Liver (tissue), 9 donors: ENCODE results near the gene OTOL1. TPM values are rescaled to one million over a fixed set of nuclear protein-coding genes. Genes with fewer than 3 reads are reported as not detected.

Experiments used
- DNase-seq: peaks from one replicate; pipeline ENCODE4 v3.0.0-alpha.2; 2017; ENCODE audit warnings: low spot score
- H3K27ac ChIP-seq, 2 donors: one replicate each; pipeline ENCODE4 v1.7.0; 2013; ENCODE audit warnings: inconsistent platforms in 2 of 2, low read length in 2 of 2, control low read depth in 1 of 2, low read depth in 1 of 2, mild to moderate bottlenecking in 1 of 2
- H3K27me3 ChIP-seq, 4 donors: one replicate each; pipeline versions ENCODE4 v1.6.1 to v1.7.0; 2013; ENCODE audit warnings: low read length in 3 of 4, inconsistent platforms in 1 of 4, mild to moderate bottlenecking in 1 of 4, moderate library complexity in 1 of 4; ENCODE audit not compliant: control insufficient read depth in 4 of 4, insufficient read depth in 4 of 4
- H3K36me3 ChIP-seq, 4 donors: one replicate each; pipeline versions ENCODE4 v1.6.1 to v1.7.0; 2013; ENCODE audit warnings: low read length in 3 of 4, mild to moderate bottlenecking in 3 of 4, low read depth in 1 of 4, moderate library complexity in 1 of 4; ENCODE audit not compliant: control insufficient read depth in 4 of 4, insufficient read depth in 3 of 4
- H3K4me1 ChIP-seq, 4 donors: one replicate each; pipeline versions ENCODE4 v1.6.1 to v1.7.0; 2013; ENCODE audit warnings: low read length in 3 of 4, mild to moderate bottlenecking in 3 of 4, moderate library complexity in 1 of 4; ENCODE audit not compliant: control insufficient read depth in 4 of 4, insufficient read depth in 4 of 4
- H3K4me3 ChIP-seq, 3 donors: one replicate each; pipeline versions ENCODE4 v1.6.1 to v1.7.0; 2013; ENCODE audit warnings: low read length in 3 of 3, control low read depth in 1 of 3, low read depth in 1 of 3, mild to moderate bottlenecking in 1 of 3
- H3K9ac ChIP-seq, 2 donors: one replicate each; pipeline ENCODE4 v1.7.0; 2013; ENCODE audit warnings: low read length in 2 of 2, mild to moderate bottlenecking in 2 of 2, moderate library complexity in 2 of 2, control low read depth in 1 of 2, low read depth in 1 of 2
- H3K9me3 ChIP-seq, 4 donors: one replicate each; pipeline versions ENCODE4 v1.6.1 to v1.7.0; 2013; ENCODE audit warnings: low read length in 3 of 4; ENCODE audit not compliant: control insufficient read depth in 4 of 4
- ATF3 ChIP-seq: IDR thresholded peaks from 2 replicates; pipeline ENCODE4 v1.6.1; 2016; ENCODE audit warnings: antibody characterized with exemption
- CTCF ChIP-seq: fragments of 150-350 bp; IDR thresholded peaks from 2 replicates; pipeline ENCODE4 v1.5.1; 2017; ENCODE audit warnings: improper control_type of control experiment, low read depth, low read length; ENCODE audit not compliant: missing input control
- EGR1 ChIP-seq, 2 donors: IDR thresholded peaks; 2 replicates each; pipeline ENCODE4 v1.6.1; 2016 to 2018; ENCODE audit warnings: antibody characterized with exemption in 2 of 2, low read depth in 2 of 2
- FOXA1 ChIP-seq: IDR thresholded peaks from 2 replicates; pipeline ENCODE4 v1.6.1; 2016; ENCODE audit warnings: antibody characterized with exemption
- FOXA2 ChIP-seq: IDR thresholded peaks from 2 replicates; pipeline ENCODE4 v1.6.1; 2016; ENCODE audit warnings: antibody characterized with exemption
- GABPA ChIP-seq, 2 donors: IDR thresholded peaks in 1 of 2; conservative IDR thresholded peaks in 1 of 2; 2 replicates each; pipeline ENCODE4 v1.6.1; 2016; ENCODE audit warnings: antibody characterized with exemption in 2 of 2, mild to moderate bottlenecking in 1 of 2, moderate library complexity in 1 of 2
- HNF4A ChIP-seq, 2 donors: conservative IDR thresholded peaks; 2 replicates each; pipeline ENCODE4 v1.6.1; 2016; ENCODE audit warnings: antibody characterized with exemption in 2 of 2, mild to moderate bottlenecking in 2 of 2
- HNF4G ChIP-seq: IDR thresholded peaks from 2 replicates; pipeline ENCODE4 v1.6.1; 2016; ENCODE audit warnings: antibody characterized with exemption
- JUND ChIP-seq, 2 donors: IDR thresholded peaks; 2 replicates each; pipeline ENCODE4 v1.6.1; 2016; ENCODE audit warnings: antibody characterized with exemption in 2 of 2
- MAX ChIP-seq: IDR thresholded peaks from 2 replicates; pipeline ENCODE4 v1.6.1; 2016; ENCODE audit warnings: antibody characterized with exemption
- NR2F2 ChIP-seq: IDR thresholded peaks from 2 replicates; pipeline ENCODE4 v1.6.1; 2016; ENCODE audit warnings: antibody characterized with exemption
- RAD21 ChIP-seq, 2 donors: IDR thresholded peaks; 2 replicates each; pipeline ENCODE4 v1.6.1; 2016; ENCODE audit warnings: antibody characterized with exemption in 2 of 2, mild to moderate bottlenecking in 2 of 2
- REST ChIP-seq: IDR thresholded peaks from 2 replicates; pipeline ENCODE4 v1.6.1; 2016; ENCODE audit warnings: antibody characterized with exemption, mild to moderate bottlenecking
- RXRA ChIP-seq, 2 donors: IDR thresholded peaks; 2 replicates each; pipeline ENCODE4 v1.6.1; 2017 to 2018; ENCODE audit warnings: antibody characterized with exemption in 2 of 2, mild to moderate bottlenecking in 1 of 2
- SP1 ChIP-seq: IDR thresholded peaks from 2 replicates; pipeline ENCODE4 v1.6.1; 2018; ENCODE audit warnings: antibody characterized with exemption, mild to moderate bottlenecking
- TAF1 ChIP-seq: conservative IDR thresholded peaks from 2 replicates; pipeline ENCODE4 v1.6.1; 2016; ENCODE audit warnings: antibody characterized with exemption, mild to moderate bottlenecking
- ZBTB33 ChIP-seq: IDR thresholded peaks from 2 replicates; pipeline ENCODE4 v1.6.1; 2016; ENCODE audit warnings: antibody characterized with exemption
- WGBS: extraction: QIAGEN DNeasy Blood & Tissue Kit; methylation state at CpG from one replicate; pipeline ENCODE4 v1.1.7; 2013; 5-methylcytosine and 5-hydroxymethylcytosine counted together
- polyA plus RNA-seq, 2 donors: library from polyadenylated mRNA; stranded (reverse) in 1 of 2; unstranded in 1 of 2; fragments of 200-250 nt in 1 of 2; fragments of >200 nt in 1 of 2; fragmentation: Nextera tagmentation in 1 of 2; extraction: Ambion mirVana in 1 of 2; gene quantifications; one replicate each; pipeline versions ENCODE4 v1.2.1 to v1.2.3, GENCODE V29; 2013 to 2015
- total RNA-seq, 2 donors: library from RNA; depleted of rRNA; stranded (reverse); fragments of >200 nt; gene quantifications; one replicate each; pipeline ENCODE4 v1.2.3, GENCODE V29; 2014
- donor health status: healthy.
- donor health status: healthy.
- donor health status: healthy.
- donor health status: healthy.
- donor health status: healthy.

OTOL1 gene
- total and polyA plus RNA-seq, 4 donors: not detected

- 80% methylated on average over 6 of the region's 6 CpGs for WGBS
- Histone ChIP-seq H3K27ac (no peak overlapping the region), H3K27me3 (peaks cover 0 to 3% (median 0%) of the 10 kb centered on the region in 4 donors), H3K9me3 (no peaks in the 10 kb centered on the region), H3K4me3 (no peak overlapping the region), H3K36me3 (no peaks in the 10 kb centered on the region), H3K9ac (no peak overlapping the region), H3K4me1 (no peaks in the 10 kb centered on the region)
- DNase-seq: no peak
- TF ChIP-seq FOXA2: no peak
- TF ChIP-seq TAF1: no peak
- TF ChIP-seq NR2F2: no peak
- no peak for TF ChIP-seq REST
- no peak for TF ChIP-seq SP1
- TF ChIP-seq CTCF: no peak
- TF ChIP-seq EGR1 (IDR thresholded peaks at IDR 0.05; ENCODE audit: low read depth in 2 of 2): no peak
- no peak for TF ChIP-seq MAX
- TF ChIP-seq JUND (IDR thresholded peaks at IDR 0.05): no peak
- TF ChIP-seq RAD21 (IDR thresholded peaks at IDR 0.05): no peak
- TF ChIP-seq FOXA1: no peak
- TF ChIP-seq ZBTB33: no peak
- TF ChIP-seq RXRA (IDR thresholded peaks at IDR 0.05): no peak
- no peak for TF ChIP-seq HNF4G
Measured at GRCh38 chr3:161550491-161551195, 54.0 kb downstream of the OTOL1 start.

- Histone ChIP-seq H3K9me3 (no peaks in the 10 kb centered on the region), H3K4me3 (no peak overlapping the region), H3K27me3 (peaks cover 0 to 3% (median 1%) of the 10 kb centered on the region in 4 donors), H3K4me1 (no peaks in the 10 kb centered on the region), H3K27ac (no peak overlapping the region), H3K36me3 (no peaks in the 10 kb centered on the region), H3K9ac (no peak overlapping the region)
- 82% methylated on average over 1 of the region's 1 CpG for WGBS
- TF ChIP-seq GABPA (IDR thresholded peaks at IDR 0.05 in 1 of 2, conservative IDR thresholded peaks at IDR 0.05 in 1 of 2): no peak
- no peak for TF ChIP-seq HNF4A (conservative IDR thresholded peaks at IDR 0.05)
- TF ChIP-seq JUND (IDR thresholded peaks at IDR 0.05): no peak
- no peak for TF ChIP-seq CTCF
- no peak for TF ChIP-seq ZBTB33
- no peak for TF ChIP-seq ATF3
- no peak for TF ChIP-seq NR2F2
- TF ChIP-seq EGR1 (IDR thresholded peaks at IDR 0.05; ENCODE audit: low read depth in 2 of 2): no peak
- no peak for DNase-seq
Measured at GRCh38 chr3:161551697-161552096, 55.1 kb downstream of the OTOL1 start.
